CD4-positive, alpha-beta T cell treated with Interferon gamma for 1 hour (primary cell): ENCODE data around the gene HES7.
"Not testable (repeated sequence)": the region's sequence is repeated elsewhere in the genome, so short reads cannot be mapped to it uniquely, and the experiment has no call there.

Source experiments
- DNase-seq: peaks from one replicate; pipeline ENCODE4 v3.0.0-alpha.2; 2020

Gene HES7

GRCh38 chr17:8091033-8091687, 32.7 kb downstream of the HES7 start:
- peak; percentile 46 for DNase-seq

- DNase-seq = no peak
Measured at GRCh38 chr17:8089728-8090127, 34.2 kb downstream of the HES7 start.

GRCh38 chr17:8087952-8088230, 36.0 kb downstream of the HES7 start:
- no peak for DNase-seq

- DNase-seq = no peak
Measured at GRCh38 chr17:8087075-8087951, 36.6 kb downstream of the HES7 start, which contains the start of gene ALOX12B. Gene ALOX12B (minus strand): TSS chr17:8087716. CDS start chr17:8087442, 274 bp downstream.

GRCh38 chr17:8084250-8084649, 39.7 kb downstream of the HES7 start:
- DNase-seq = no peak

- DNase-seq = no peak
Measured at GRCh38 chr17:8082292-8082691, 41.6 kb downstream of the HES7 start.

- DNase-seq = no peak
Measured at GRCh38 chr17:8081876-8082275, 42.0 kb downstream of the HES7 start.

- no peak for DNase-seq
Measured at GRCh38 chr17:8080799-8081219, 43.1 kb downstream of the HES7 start.

- DNase-seq = no peak
Measured at GRCh38 chr17:8080208-8080798, 43.6 kb downstream of the HES7 start.

- DNase-seq = peak; percentile 78
Measured at GRCh38 chr17:8079291-8080207, 44.4 kb downstream of the HES7 start.

GRCh38 chr17:8077939-8078338, 46.0 kb downstream of the HES7 start:
- not testable (repeated sequence) for DNase-seq

GRCh38 chr17:8076502-8077266, 47.2 kb downstream of the HES7 start:
- DNase-seq = no peak

- no peak for DNase-seq
Measured at GRCh38 chr17:8075574-8076342, 48.1 kb downstream of the HES7 start.

GRCh38 chr17:8075081-8075480, 48.8 kb downstream of the HES7 start:
- DNase-seq = no peak

GRCh38 chr17:8074554-8074953, 49.4 kb downstream of the HES7 start:
- DNase-seq = no peak

GRCh38 chr17:8073627-8074484, 50.0 kb downstream of the HES7 start:
- DNase-seq = peak; percentile 88

- DNase-seq = no peak
Measured at GRCh38 chr17:8072729-8073461, 51.0 kb downstream of the HES7 start.

- DNase-seq = no peak
Measured at GRCh38 chr17:8072341-8072728, 51.6 kb downstream of the HES7 start.

GRCh38 chr17:8071496-8071895, 52.4 kb downstream of the HES7 start:
- DNase-seq = no peak
